SK-N-SH (cell line): ENCODE measurements around the gene BRD4. TPM values are rescaled to one million over a fixed set of nuclear protein-coding genes. Genes with fewer than 3 reads are reported as not detected.

Source experiments
- CTCF ChIA-PET: fragments of 300-600, 350-600 bp; formaldehyde crosslinking; extraction: SDS; loops from one replicate; lab custom pipeline; 2021; lab: Yijun Ruan, JAX
- POLR2A ChIA-PET: fragments of 350-600 bp; sonication (Branson Sonifier 250); formaldehyde crosslinking; extraction: SDS; loops from one replicate; lab custom pipeline; 2020; ENCODE audit warnings: antibody characterized with exemption, inconsistent platforms; lab: Yijun Ruan, JAX
- DNase-seq: peaks from one replicate; pipeline ENCODE4 v3.0.0; 2012
- H2AFZ ChIP-seq: fragments of 200-600 bp; sonication (generic); 2 replicates; pipeline ENCODE4 v1.8.1; 2016; ENCODE audit warnings: antibody characterized with exemption, mild to moderate bottlenecking, low read depth
- H3F3A ChIP-seq: fragments of 200-600 bp; sonication (generic); replicated peaks from 2 replicates; pipeline ENCODE3; 2016; ENCODE audit warnings: antibody characterized with exemption, mild to moderate bottlenecking; ENCODE audit not compliant: insufficient read depth
- H3K27ac ChIP-seq, 2 experiments: fragments of 200-500 bp in 1 of 2; fragments of 200-600 bp in 1 of 2; sonication (Bioruptor generic) in 1 of 2; sonication (generic), shearing (Covaris generic) in 1 of 2; 2 replicates each; pipeline versions ENCODE4 v1.5.1 to v1.6.1; 2014 to 2016; ENCODE audit warnings: low read depth in 2 of 2, inconsistent platforms in 1 of 2, low read length in 1 of 2, mild to moderate bottlenecking in 1 of 2, mixed read lengths in 1 of 2
- H3K27me3 ChIP-seq: fragments of 200-600 bp; sonication (generic), shearing (Covaris generic); 2 replicates; pipeline ENCODE4 v1.6.1; 2016; ENCODE audit warnings: mixed run types; ENCODE audit not compliant: insufficient read depth
- H3K36me3 ChIP-seq, 2 experiments: fragments of 200-500 bp in 1 of 2; fragments of 200-600 bp in 1 of 2; sonication (Bioruptor generic) in 1 of 2; sonication (generic) in 1 of 2; replicated peaks in 1 of 2; 2 replicates each; pipeline versions ENCODE3 to v1.5.1; 2014 to 2016; ENCODE audit warnings: low read length in 1 of 2, mild to moderate bottlenecking in 1 of 2; ENCODE audit not compliant: insufficient read depth in 2 of 2, control insufficient read depth in 1 of 2
- H3K4me1 ChIP-seq, 2 experiments: fragments of 200-500 bp in 1 of 2; fragments of 200-600 bp in 1 of 2; sonication (Bioruptor generic) in 1 of 2; sonication (generic), shearing (Covaris generic) in 1 of 2; 2 replicates each; pipeline versions ENCODE4 v1.5.1 to v1.6.1; 2014 to 2016; ENCODE audit warnings: low read depth in 1 of 2, low read length in 1 of 2, mixed run types in 1 of 2; ENCODE audit not compliant: insufficient read depth in 2 of 2, control insufficient read depth in 1 of 2
- H3K4me2 ChIP-seq: fragments of 200-600 bp; sonication (generic), shearing (Covaris generic); 2 replicates; pipeline ENCODE4 v1.6.1; 2017; ENCODE audit warnings: mixed run types
- H3K4me3 ChIP-seq, 2 experiments: fragments of 200-500 bp in 1 of 2; fragments of 200-600 bp in 1 of 2; sonication (Bioruptor generic) in 1 of 2; sonication (generic), shearing (Covaris generic) in 1 of 2; 2 replicates each; pipeline versions ENCODE4 v1.5.1 to v1.8.1; 2014 to 2016; ENCODE audit warnings: low read depth in 2 of 2, inconsistent platforms in 1 of 2, low read length in 1 of 2, mild to moderate bottlenecking in 1 of 2, mixed read lengths in 1 of 2, moderate library complexity in 1 of 2
- H3K79me2 ChIP-seq: fragments of 200-600 bp; sonication (generic); 2 replicates; pipeline ENCODE4 v1.8.1; 2017; ENCODE audit warnings: mild to moderate bottlenecking; ENCODE audit not compliant: insufficient read depth
- H3K9ac ChIP-seq: fragments of 200-600 bp; sonication (generic); 2 replicates; pipeline ENCODE4 v1.6.1; 2017; ENCODE audit warnings: mixed run types
- H3K9me2 ChIP-seq: fragments of 200-600 bp; sonication (generic); 2 replicates; pipeline ENCODE4 v1.6.1; 2017; ENCODE audit warnings: mixed run types
- H3K9me3 ChIP-seq: fragments of 200-600 bp; sonication (generic); 2 replicates; pipeline ENCODE4 v1.6.1; 2017; ENCODE audit warnings: mixed run types, mild to moderate bottlenecking, moderate library complexity
- H4K20me1 ChIP-seq: fragments of 200-600 bp; sonication (generic); 2 replicates; pipeline ENCODE4 v1.6.1; 2017; ENCODE audit warnings: mild to moderate bottlenecking, mixed run types; ENCODE audit not compliant: insufficient read depth
- CTCF ChIP-seq: fragments of 200-600 bp; sonication (generic); IDR thresholded peaks from 2 replicates; pipeline ENCODE4 v1.6.1; 2017; ENCODE audit warnings: antibody characterized with exemption, mild to moderate bottlenecking, moderate library complexity
- ELF1 ChIP-seq: IDR thresholded peaks from 2 replicates; pipeline ENCODE4 v1.4.0; 2012
- EP300 ChIP-seq, 2 experiments: IDR thresholded peaks; 2 replicates each; pipeline versions ENCODE4 v1.4.0 to v1.6.1; 2012; ENCODE audit warnings: borderline replicate concordance in 1 of 2, low read depth in 1 of 2, low read length in 1 of 2
- FOSL2 ChIP-seq: IDR thresholded peaks from 2 replicates; pipeline ENCODE4 v1.4.0; 2012; ENCODE audit warnings: low read depth, mild to moderate bottlenecking, moderate library complexity, borderline replicate concordance
- FOXM1 ChIP-seq: IDR thresholded peaks from 2 replicates; pipeline ENCODE4 v1.4.0; 2012; ENCODE audit warnings: low read depth, mild to moderate bottlenecking
- JUND ChIP-seq: IDR thresholded peaks from 2 replicates; pipeline ENCODE4 v1.4.0; 2012
- MXI1 ChIP-seq: IDR thresholded peaks from 2 replicates; pipeline ENCODE4 v1.6.1; 2012; ENCODE audit warnings: mild to moderate bottlenecking, low read depth, low read length, improper control_type of control experiment
- NFIC ChIP-seq: IDR thresholded peaks from 2 replicates; pipeline ENCODE4 v1.4.0; 2012; ENCODE audit warnings: borderline replicate concordance
- RAD21 ChIP-seq: IDR thresholded peaks from 2 replicates; pipeline ENCODE4 v1.6.1; 2012; ENCODE audit warnings: mild to moderate bottlenecking, low read length
- RCOR1 ChIP-seq: fragments of 150-350 bp; IDR thresholded peaks from 2 replicates; pipeline ENCODE4 v1.6.1; 2017; ENCODE audit warnings: antibody characterized with exemption, low read length
- USF2 ChIP-seq: fragments of 150-350 bp; IDR thresholded peaks from 2 replicates; pipeline ENCODE4 v1.6.1; 2017; ENCODE audit warnings: antibody characterized with exemption, low read length, low read depth, borderline replicate concordance
- ZBTB33 ChIP-seq: IDR thresholded peaks from 2 replicates; pipeline ENCODE4 v1.4.0; 2012; ENCODE audit warnings: low read depth, borderline replicate concordance
- WGBS: methylation state at CpG from one replicate; pipeline ENCODE4 v1.1.6; 2017; ENCODE audit warnings: low lambda C conversion rate; 5-methylcytosine and 5-hydroxymethylcytosine counted together
- polyA plus RNA-seq, 3 experiments: library from polyadenylated mRNA; depleted of rRNA; stranded (reverse); fragments of >200 nt; gene quantifications; 2 replicates each; pipeline ENCODE4 v1.2.3, GENCODE V29; 2012

BRD4 gene
- polyA plus RNA-seq, 1 of the 3 experiments (the other 2 are of a cell fraction), result 10.0 TPM

- H3K4me3 ChIP-seq, result no peak overlapping the region
- H3K9me2 ChIP-seq, result no peaks in the 10 kb centered on the region
- peaks cover 7 to 50% of the 10 kb centered on the region in 2 experiments for H3K36me3 ChIP-seq
- H4K20me1 ChIP-seq, result no peaks in the 10 kb centered on the region
- H2AFZ ChIP-seq, result no peak overlapping the region
- no peaks in the 10 kb centered on the region for H3K9me3 ChIP-seq
- CTCF ChIA-PET, result interaction anchor here (1.1 kb wide), 1 partner anchor 17 kb away, joined by 3 read pairs; no protein-coding TSS in a partner anchor
- WGBS, result 85% methylated on average over 2 of the region's 2 CpGs
- peaks cover 0 to under 1% of the 10 kb centered on the region in 2 experiments; a peak in 1 of 4 replicates for H3K4me1 ChIP-seq
- H3K9ac ChIP-seq, result no peak overlapping the region
- H3K79me2 ChIP-seq, result 0 out of 2 replicates have a peak, but pooled peaks cover 6% of the 10 kb centered on the region
- H3K4me2 ChIP-seq, result no peak overlapping the region
- no peak for DNase-seq
- POLR2A ChIA-PET, result no interaction called here
- no peak overlapping the region for H3K27ac ChIP-seq
- TF ChIP-seq ELF1, result no peak
- TF ChIP-seq MXI1, result no peak
- TF ChIP-seq RCOR1, result no peak
- TF ChIP-seq CTCF, result no peak
- no peak for TF ChIP-seq FOXM1
- no peak for TF ChIP-seq ZBTB33
- H3K27me3 ChIP-seq, result no peaks in the 10 kb centered on the region
- peaks cover 7% of the 10 kb centered on the region for H3F3A ChIP-seq
These were observed 96.6 kb downstream of the BRD4 start for GRCh38 chr19:15235781-15236180.

GRCh38 chr19:15234431-15235130, 97.8 kb downstream of the BRD4 start:
- ChIA-PET POLR2A (no interaction called here), CTCF (no interaction called here)
- Histone ChIP-seq H3K36me3 (peaks cover 7 to 38% of the 10 kb centered on the region in 2 experiments), H3K4me1 (no peaks in the 10 kb centered on the region), H3K9me2 (no peaks in the 10 kb centered on the region), H3F3A (peaks cover 7% of the 10 kb centered on the region), H3K4me3 (no peak overlapping the region), H3K4me2 (no peak overlapping the region), H3K9me3 (no peaks in the 10 kb centered on the region), H3K9ac (no peak overlapping the region), H2AFZ (no peak overlapping the region), H3K27ac (no peak overlapping the region), H4K20me1 (no peaks in the 10 kb centered on the region), H3K79me2 (0 out of 2 replicates have a peak, but pooled peaks cover 6% of the 10 kb centered on the region), H3K27me3 (no peaks in the 10 kb centered on the region)
- TF ChIP-seq RAD21 (no peak), EP300 (IDR thresholded peaks at IDR 0.05; ENCODE audit: borderline replicate concordance in 1 of 2, low read depth in 1 of 2, low read length in 1 of 2) (no peak), ZBTB33 (no peak), JUND (no peak), FOXM1 (no peak), FOSL2 (no peak), USF2 (no peak), NFIC (no peak)
- DNase-seq, result no peak
- 82% methylated on average over 10 of the region's 10 CpGs for WGBS
